Medulla oblongata (tissue), 1 donor: ENCODE results near the gene ADAMTS15.
A peak's percentile ranks its signal among the peaks of the same experiment; 100 is the strongest.

ENCODE experiments used
- DNase-seq: peaks from one replicate; pipeline ENCODE4 v3.0.0-alpha.2; 2015; ENCODE audit errors: extremely low spot score

Gene ADAMTS15

DNA sequence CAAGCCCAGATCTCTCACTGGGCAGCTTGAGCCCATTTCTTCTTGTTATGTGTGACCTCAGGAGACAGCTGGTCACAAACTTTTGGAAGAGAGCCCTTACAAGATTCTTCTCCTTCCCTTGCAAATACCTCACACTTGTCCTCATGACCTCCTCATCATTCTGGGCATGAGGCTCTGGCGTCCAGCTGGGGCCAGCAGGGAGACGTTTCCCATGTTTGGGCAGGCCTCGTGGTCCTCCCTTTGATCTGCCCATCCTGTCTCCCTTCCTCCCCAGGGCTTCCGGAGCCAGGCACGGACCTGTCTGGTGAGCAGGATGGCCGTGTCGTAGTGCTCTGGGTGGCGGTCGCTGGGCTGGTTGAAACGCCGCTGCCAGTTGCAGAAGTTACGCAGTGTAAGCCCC, 29.7 kb upstream of the ADAMTS15 start:
- no peak for DNase-seq

DNA sequence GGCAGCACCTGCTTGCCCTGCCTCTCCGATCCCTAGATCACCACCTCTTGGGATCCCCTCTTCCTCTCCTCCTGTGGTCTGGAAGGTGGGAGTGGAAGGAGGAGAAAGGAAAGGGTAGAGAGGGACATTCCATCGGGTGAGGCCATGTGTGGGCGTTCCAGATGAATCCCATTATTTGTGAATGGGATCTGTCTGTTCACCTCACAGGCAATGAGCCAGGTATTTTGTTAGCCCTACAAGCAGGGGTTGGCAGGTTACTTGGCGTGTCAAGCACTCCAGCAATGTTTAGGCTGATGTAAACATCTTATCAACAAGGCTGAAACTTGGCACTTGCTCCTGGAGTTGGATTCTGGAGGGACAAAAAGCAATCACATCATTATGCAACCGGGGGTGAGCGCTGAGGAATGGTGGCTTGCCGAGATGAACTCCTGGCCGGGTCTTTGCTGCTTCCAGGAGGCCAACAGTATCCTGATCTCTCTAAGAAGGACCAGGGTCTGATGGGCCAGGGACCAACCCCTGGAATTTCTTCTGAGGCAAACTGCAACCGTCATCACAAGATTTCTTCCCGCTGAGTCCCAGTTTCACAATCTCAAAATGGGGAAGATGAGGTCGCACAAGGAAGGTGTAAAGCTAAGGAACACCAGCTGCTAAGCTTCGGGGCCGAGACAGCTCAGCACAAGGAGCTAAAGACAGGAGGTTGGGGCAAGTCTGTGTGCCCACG, 27.8 kb upstream of the ADAMTS15 start:
- DNase-seq, result no peak

DNA sequence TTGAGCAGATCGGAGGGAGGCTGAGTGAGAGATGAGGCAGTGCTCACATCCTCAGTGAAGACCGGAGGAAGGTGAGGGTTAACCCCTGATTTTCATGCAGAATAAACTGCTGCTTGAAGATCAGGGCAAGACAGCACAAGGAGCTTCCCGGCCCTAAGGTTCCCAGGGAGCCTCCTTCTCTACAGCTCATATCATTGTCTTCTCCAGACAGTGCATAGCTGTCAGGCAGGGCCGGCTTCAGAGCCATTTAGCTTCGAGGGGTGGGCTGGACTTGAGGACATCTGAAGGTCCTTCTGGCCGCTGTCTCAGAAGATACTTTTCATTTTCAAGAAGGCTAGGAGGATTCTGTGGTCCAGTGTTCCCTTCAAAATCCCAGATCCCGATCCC, 27.3 kb upstream of the ADAMTS15 start:
- DNase-seq, result no peak

DNA sequence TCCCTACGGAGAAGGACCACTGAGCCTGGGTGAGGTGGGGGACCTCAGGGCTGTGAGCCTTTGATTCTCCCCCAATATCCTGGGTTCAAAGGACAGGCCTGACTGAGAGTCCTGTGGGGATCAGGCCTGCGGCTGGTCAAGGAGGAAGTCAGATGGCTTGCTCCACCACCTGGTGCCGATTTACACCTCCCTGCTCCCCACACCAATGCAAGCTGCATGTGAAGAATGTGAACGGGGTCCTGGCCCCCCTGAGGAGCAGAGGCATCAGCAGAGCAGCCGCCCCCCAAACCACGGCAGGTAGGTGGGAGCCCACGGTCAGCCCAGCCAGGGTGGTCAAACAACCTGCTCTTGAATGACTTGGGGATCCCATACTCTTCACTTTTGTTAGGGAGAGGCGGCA, 26.7 kb upstream of the ADAMTS15 start:
- no peak for DNase-seq

DNA sequence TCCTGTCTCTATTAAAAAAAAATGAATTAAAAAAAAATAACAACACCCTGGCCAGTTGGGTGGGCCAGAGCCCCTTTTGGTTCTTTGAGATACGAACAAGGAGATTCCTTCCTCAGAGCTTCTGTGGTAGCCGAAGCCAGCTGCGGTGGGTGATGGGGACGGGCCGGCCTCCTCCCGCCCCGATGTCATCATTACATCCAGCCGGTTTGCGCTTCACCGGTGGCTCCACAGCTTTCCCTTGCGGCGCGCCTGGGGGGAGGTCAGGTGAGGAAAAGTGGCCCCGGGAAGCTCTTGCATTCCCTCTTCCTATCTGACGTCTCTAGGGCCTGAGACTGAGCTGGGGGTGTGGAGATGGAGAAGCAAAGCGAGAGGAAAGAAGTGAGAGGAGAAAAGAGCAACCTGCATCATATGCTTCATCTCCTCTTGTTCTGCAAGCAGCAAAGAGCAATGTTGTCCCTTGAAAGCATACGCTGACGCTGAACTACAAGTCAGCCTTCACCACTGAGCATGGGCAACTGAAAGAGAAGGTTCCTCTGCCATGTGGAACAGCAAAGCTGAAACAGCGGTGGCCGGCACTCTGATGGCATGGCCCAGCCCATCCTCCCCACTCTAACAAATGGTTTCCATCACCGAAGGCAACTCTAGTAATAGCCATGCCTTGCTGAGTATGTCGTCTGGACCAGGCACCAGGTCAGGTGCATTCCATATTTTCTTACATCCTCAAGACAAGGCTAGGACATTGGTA, 26.0 kb upstream of the ADAMTS15 start:
- DNase-seq, result no peak

DNA sequence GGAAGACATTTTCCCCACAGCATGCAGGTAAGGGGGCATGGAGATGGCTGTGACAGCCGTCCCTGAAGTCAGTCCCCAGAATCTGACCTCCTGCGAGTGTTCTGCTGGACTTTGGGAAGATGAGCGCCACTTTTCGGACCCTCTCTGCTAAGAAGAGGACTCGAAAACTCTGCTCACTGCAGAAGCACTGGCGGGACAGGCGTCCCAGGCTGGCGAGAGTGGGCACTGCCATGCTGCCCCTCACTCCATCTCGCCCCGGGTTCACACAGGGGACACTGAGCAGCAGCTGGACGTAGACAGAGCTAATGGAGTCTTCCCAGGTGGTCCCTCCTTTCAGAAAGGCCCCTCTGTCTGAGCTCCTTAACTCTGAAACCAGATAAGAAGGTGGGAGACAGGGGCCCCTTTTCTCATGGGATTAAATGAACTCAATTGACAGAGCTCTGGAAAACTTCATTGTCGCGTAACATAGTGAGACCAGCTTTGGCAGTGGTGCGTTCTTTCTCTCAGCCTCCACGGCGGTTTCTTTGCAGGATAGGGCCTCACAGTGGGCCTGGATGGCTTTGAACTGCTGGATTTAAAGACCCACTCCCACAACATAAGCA, 24.8 kb upstream of the ADAMTS15 start:
- no peak for DNase-seq

DNA sequence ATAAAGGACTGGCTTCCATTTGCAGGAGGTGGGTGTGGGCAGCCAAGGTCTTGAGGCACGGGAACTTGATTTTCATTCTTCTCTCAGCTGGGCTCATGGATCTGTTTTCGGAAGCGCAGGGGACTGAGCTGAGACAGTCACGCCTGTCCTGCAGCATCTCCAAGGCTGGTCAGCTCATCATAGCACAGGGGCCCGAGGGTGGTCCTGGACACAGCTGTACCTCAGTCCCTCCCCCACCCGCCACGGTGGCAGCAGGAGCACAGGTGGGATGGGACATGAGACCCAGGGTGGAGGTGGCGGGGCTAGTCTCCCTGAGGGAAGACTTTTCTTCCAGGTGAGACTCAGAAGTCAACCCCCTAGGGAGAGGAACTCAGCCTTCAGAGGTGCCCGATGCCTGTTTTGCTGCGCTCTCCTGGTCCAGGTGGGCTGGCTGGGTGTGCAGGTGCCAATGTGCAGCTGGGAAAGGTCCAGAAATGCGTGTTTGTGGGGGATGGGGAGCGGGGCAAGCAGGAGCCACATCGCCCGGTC, 23.8 kb upstream of the ADAMTS15 start:
- no peak for DNase-seq

DNA sequence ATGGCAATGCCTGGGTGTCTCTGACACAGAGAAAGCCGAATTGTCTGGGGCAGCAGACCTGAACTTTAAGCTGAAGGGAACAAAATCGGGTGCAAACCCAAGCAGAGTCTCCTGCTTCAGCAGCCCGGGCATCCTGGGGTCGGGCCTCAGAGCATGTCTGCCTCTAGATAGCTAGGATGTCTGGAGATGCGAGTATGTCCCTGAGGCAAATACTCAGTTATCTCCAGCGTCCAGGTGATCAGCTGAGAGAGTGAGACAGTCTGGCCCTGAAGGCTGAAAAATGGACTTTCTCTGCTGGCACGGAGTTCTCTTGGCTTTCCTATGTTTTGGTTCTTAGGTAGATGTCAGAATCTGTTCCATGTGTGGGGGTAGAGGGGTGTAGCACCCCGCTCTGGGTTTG, 23.3 kb upstream of the ADAMTS15 start:
- DNase-seq, result no peak

DNA sequence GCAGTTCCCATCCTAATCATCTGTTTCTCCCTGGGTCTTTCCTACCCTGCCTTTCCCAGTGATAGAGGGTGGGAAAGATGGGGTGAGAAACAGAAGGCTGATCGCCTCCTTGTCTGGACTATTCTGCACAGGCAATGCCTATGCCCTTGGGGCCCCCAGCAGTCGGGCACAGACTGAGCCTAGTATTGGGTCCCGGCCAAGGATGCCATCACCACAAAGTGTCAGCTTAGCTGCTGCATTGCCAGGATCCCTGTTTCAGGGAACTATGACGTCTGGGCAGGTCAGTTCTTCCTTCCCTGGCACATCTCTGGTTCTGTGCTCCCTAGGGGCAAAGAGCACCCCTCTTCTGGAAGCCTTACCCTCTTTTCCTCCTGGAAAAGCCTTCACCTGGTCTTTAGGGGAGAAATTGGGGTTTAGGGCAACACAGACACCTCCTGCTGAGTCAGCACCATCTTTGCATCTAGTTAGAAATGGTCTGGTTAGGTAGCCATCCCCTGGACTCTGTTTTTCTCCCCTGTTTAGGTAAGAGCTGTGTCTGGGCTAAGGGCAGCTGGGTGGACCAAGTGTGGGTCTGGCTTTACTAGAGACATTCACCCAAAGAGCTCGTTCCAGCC, 22.1 kb upstream of the ADAMTS15 start:
- DNase-seq, result peak; percentile 43

DNA sequence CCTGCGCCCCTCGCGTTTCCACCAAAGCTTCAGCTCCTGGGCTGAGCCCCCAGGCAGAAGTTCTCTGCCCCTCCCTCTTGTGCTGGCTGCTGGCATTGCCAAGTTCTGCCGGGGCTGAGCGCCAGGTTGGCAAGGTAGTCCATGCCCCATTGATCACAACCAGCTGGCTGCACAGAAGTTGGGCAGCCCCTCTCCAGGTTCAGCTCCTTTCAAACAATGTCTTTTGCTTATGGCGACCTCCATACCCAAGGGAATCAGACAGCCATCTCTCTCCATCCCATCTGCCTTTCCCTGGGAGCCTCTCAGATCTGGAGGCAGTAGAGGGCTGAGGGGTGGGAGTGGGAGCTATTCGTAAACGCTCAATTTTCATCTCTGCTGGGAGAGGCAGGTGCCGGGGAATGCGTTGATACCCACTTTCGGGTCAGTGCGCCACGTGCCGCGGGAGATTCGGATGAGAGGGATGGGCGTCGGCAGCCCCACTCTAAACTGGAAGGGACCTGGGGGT, 21.6 kb upstream of the ADAMTS15 start:
- no peak for DNase-seq

DNA sequence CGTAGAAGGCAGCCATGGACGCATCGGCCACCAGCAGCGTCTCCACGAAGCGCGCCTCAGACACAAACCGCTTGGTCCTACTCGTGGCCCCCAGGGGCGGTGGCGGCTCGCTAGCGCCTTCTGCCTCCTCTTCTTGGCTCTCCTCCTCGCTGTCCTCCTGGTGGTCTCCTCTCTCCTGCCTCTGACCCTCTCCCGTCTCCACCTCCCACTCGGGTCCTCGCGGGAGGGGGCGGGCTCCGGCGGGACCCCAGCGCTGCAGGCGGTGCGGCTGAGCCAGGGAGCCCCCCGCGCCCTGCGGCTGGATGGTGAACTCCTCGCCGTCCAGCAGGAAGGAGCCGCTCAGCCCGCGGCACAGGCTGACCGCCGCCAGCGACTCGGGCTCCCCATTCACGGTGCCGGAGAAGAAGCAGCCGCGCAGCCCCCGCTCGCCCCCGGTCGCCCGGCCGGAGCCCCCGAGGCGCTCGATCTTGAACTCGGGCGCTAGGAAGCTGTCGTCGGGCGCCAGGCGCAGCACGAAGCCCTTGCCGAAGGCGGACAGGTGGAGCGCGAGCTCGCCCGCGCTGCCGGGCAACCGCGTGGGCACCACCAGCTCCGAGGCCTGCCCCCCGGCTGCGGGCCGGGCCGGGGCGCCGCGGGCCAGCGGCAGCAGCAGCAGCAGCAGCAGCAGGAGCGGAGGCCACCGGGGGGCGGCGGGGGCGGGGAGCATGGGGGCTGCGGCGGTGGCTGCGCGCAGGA, 20.7 kb upstream of the ADAMTS15 start:
- no peak for DNase-seq

DNA sequence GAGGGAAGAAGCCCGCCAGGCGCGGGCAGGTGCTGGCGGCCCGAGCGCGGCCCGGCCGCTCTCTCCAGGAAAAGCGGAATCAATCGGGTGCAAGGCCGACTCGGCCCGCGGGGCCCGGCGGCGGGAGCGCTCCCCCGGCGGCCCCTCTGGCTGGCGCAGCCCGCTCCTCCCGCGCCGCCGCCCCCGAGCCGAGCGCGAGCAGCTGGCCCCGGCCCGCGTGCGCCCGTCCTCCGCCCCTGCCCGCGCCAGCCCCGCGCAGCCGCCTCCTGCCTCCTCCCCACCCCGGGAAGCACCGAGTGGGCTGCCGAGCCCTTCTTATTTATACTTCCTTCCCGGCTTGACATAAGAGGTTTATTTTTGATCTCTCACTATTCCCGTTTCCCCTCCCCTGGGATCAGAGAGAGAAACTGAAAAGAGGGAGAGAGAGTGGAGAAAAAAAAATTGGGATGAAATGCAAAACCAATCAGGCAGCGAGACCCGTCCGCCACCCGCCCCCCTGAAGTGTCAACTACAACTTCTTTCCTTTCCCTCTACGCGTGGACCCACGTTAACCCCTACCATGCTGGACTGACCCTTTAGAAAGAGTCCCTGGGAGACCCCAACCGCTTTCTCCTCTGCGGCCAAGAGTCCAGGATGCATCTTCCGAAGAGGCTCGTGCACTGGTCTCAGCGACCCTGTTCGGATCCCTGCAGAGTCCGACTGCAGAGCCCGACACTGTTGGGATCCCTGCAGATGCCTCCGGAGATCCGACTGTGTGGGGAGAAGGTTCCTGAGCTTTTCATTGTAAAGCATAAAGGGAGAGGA, 19.9 kb upstream of the ADAMTS15 start, which contains the start of gene ADAMTS8:
Gene ADAMTS8 (minus strand): TSS at position 294 of the 804 bp plus-strand sequence. CDS start 323 bp downstream, outside the sequence.
- no peak for DNase-seq

DNA sequence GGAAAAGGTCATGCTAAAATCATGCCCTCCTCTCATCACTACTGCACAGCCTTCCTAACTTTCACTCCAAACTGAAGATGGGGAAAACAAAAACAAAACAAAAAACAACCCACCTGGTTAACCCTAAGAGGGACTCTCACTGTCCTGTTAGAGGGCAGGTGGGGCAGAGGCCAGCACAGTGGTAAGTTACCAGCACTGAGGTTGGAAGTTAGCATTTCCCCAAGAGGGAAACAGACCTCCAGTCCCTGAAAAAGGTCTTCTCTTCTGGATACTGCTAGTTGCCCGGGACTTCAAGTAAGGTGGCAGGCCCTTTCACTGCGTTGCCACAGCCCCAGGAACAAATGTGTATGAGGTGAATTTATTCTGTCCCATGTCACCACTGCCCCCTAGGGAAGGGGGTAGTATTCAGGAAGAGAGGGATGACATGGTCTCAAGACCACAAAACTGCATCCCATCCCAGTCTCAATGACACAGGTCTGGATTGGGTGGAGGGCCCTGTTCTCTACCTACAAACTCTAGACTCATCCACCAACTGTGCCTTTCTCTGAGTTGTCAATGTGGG, 19.2 kb upstream of the ADAMTS15 start:
- no peak for DNase-seq

DNA sequence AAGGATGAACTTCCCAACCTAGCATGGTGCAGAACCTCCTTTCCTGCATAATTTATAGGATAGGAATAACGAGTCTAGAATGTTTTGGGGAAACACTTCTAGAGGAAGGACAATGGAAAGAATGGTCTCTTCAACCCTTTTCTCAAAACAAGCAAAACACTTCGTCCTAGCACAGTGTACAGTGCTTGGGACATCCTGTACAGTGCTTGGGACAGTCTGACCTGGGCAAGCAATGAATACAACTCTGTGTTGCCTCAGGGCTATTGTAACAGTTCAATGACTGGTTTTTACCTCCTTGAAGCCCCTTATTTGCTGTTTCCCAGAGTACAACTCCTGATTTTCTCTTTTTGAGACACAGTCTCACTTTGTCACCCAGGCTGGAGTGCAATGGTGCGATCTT, 18.5 kb upstream of the ADAMTS15 start:
- no peak for DNase-seq

DNA sequence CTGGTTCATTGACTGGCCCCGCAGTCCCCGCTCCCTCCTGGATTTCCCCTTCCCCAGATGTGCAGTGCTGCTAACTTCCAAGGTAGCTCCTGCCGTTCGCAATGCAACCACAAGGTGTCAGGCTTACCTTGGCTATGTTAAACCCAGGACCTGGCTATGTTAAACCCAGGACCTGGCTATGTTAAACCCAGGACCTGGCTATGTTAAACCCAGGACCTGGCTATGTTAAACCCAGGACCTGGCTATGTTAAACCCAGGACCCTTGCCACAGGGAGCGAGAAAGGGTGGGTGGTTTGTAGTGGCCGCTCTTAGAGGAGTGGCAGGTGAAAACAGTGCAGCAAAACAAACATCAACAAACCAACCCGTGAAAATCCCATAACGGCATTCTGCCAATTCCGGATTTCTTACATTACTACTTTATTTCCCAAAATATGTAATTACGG, 17.1 kb upstream of the ADAMTS15 start:
- peak; percentile 81 for DNase-seq

DNA sequence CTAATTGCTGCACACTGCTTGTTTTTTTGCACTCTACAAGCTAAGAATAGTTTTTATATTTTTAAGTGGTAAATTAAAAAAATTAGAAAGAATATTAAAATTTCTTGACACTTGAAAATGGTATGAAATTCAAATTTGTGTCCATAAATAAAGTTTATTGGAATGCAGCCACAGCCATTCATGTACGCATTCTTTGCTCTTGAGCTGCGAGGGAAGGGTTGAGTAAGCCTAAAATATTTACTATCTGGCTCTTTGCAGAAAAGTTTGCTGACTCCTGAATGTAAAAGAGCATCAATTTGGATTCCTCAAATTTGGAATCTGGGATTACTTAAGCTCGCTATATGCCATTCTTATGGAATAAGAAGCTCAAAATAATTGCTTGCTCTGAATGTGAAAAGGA, 16.6 kb upstream of the ADAMTS15 start:
- no peak for DNase-seq

DNA sequence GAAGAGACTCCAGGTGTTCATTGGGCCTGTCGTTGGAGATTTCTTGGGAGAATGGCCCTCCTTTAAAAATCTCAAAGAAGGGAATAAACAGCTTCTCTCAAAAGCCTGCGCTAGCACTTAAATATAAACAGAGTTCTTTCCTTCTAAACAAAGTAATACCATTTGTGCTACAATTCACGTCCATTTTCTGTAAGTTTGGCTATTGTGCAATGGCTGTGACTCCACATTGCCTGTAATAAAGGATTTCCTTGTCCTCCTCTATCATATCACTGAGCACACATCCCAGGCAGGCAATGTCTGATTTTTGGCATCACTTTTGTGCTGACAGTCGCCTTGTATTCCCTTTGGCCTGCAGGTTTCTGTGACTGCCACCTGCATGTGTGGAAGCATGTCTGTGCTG, 15.1 kb upstream of the ADAMTS15 start:
- DNase-seq, result no peak

DNA sequence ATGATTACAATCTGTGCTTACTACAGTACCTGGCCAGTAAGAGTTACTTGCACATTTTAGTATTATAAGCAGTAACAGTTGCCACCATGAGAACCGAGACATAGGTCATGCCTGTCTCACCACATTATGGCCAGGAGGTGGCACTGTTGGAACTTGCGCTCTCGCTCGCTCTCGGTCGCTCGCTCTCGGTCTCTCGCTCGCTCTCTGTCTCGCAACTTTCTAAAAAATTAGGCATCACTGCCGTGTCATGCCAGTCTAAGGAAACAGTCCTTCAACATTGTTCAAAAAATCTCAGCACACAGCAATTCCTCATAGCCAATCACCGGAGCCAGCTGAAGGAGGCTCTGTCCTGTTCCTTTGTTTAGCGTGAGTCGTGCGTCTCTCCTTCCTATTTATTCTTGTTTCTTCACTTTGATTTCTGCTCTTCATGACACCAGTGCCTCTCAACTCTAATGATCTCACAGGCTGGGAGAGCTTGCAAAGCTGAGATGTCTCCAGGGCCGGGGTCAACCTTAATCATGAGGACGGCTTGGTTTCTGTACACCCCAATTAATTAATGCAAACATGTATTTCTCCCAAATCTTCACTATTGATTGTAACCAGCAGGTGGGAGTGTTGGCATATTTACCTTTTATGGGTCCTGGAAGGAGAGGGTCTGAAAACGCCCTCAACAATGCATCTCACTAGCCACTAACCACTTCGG, 13.8 kb upstream of the ADAMTS15 start:
- DNase-seq, result peak; percentile 93

DNA sequence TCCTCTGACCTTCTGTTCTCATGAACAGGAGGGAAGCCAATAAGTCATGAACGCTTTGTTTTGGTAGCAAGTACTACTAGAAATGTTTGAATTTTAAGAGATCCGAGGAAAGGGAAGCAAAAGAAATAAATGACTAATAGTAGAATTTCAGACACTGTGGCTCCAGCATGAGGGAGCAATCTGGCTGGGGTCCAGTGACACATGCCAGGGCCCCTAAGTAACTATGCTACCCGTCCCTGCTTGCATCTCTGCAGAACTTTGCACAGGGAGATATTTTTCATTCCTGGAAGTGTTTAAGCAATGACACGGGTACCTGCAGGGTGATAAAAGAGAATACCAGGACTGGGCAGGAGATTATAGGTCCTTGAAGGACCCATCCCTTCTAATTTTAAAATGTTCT, 12.8 kb upstream of the ADAMTS15 start:
- no peak for DNase-seq
